ENCODE results near the gene E2F1. TPM values are rescaled to one million over a fixed set of nuclear protein-coding genes. Genes with fewer than 3 reads are reported as not detected.

E2F1 gene
- total RNA-seq, 1 experiment from 2014 or later, result 44.2 TPM

DNA sequence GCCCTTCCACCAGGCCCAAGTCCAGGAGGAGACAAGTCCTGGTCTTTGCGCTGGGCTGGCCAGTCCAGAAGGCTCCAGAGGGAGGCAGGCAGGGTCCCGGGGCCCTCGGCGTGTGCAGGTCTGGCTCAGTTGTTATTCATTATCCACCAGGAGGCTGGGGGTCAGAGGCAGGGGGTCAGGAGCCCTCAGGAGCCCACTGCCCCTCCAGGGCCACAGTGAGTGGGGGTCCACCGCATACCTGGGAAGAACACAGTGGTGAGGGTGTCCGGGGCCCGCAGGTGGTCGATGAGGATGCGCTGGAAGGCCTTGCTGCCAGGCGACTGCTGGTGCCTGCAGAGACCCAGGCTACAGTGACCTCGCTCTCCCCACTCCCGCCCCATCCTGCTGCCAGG is 28.5 kb downstream of the E2F1 start (continued):
- TF ChIP-seq, protein P1, sequence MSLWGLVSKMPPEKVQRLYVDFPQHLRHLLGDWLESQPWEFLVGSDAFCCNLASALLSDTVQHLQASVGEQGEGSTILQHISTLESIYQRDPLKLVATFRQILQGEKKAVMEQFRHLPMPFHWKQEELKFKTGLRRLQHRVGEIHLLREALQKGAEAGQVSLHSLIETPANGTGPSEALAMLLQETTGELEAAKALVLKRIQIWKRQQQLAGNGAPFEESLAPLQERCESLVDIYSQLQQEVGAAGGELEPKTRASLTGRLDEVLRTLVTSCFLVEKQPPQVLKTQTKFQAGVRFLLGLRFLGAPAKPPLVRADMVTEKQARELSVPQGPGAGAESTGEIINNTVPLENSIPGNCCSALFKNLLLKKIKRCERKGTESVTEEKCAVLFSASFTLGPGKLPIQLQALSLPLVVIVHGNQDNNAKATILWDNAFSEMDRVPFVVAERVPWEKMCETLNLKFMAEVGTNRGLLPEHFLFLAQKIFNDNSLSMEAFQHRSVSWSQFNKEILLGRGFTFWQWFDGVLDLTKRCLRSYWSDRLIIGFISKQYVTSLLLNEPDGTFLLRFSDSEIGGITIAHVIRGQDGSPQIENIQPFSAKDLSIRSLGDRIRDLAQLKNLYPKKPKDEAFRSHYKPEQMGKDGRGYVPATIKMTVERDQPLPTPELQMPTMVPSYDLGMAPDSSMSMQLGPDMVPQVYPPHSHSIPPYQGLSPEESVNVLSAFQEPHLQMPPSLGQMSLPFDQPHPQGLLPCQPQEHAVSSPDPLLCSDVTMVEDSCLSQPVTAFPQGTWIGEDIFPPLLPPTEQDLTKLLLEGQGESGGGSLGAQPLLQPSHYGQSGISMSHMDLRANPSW (CRISPR knock-in tag; conservative IDR thresholded peaks at IDR 0.05; ENCODE audit: low read depth), result no peak

- H3K27ac Mint-ChIP-seq, result no peak overlapping the region
- ATAC-seq, result no peak
- peaks cover 6% of the 10 kb centered on the region for H3K36me3 Mint-ChIP-seq
- H3K4me1 Mint-ChIP-seq, result peaks cover 23% of the 10 kb centered on the region
- no peak for DNase-seq (ENCODE audit: low spot score)
- ChIA-PET POLR2A (interaction anchor here (4.6 kb wide), 1 partner anchor 10 kb away, joined by 24 read pairs; the partner anchor contains the start of gene ACTL10), CTCF (interaction anchor here (0.7 to 6.9 kb wide), 2 partner anchors 9 to 107 kb away, joined by 3 to 134 read pairs; partner anchors contain the start of genes ACTL10 and C20orf144)
- peaks cover 1% of the 10 kb centered on the region; the same call in 1 of the 2 replicates for H3K27me3 Mint-ChIP-seq (ENCODE audit: low read depth)
- no peaks in the 10 kb centered on the region for H3K9me3 Mint-ChIP-seq
- TF ChIP-seq SMAD3 (CRISPR knock-in tag; IDR thresholded peaks at IDR 0.05; ENCODE audit: borderline replicate concordance), result no peak
- no peak for TF ChIP-seq ZNF219 (CRISPR knock-in tag; IDR thresholded peaks at IDR 0.05; ENCODE audit: borderline replicate concordance)
- TF ChIP-seq NR2C2 (CRISPR knock-in tag; IDR thresholded peaks at IDR 0.05), result no peak
- TF ChIP-seq GTF2I (CRISPR knock-in tag; conservative IDR thresholded peaks at IDR 0.05), result no peak
- TF ChIP-seq TEAD1 (CRISPR knock-in tag; IDR thresholded peaks at IDR 0.05), result no peak
- no peak for TF ChIP-seq NR1H2 (CRISPR knock-in tag; IDR thresholded peaks at IDR 0.05)
- TF ChIP-seq, protein P2, sequence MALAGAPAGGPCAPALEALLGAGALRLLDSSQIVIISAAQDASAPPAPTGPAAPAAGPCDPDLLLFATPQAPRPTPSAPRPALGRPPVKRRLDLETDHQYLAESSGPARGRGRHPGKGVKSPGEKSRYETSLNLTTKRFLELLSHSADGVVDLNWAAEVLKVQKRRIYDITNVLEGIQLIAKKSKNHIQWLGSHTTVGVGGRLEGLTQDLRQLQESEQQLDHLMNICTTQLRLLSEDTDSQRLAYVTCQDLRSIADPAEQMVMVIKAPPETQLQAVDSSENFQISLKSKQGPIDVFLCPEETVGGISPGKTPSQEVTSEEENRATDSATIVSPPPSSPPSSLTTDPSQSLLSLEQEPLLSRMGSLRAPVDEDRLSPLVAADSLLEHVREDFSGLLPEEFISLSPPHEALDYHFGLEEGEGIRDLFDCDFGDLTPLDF (CRISPR knock-in tag; IDR thresholded peaks at IDR 0.05), result no peak
- no peak for TF ChIP-seq NR3C1 (CRISPR knock-in tag; conservative IDR thresholded peaks at IDR 0.05; ENCODE audit: low read depth)
- TF ChIP-seq CBFB (CRISPR knock-in tag; IDR thresholded peaks at IDR 0.05; ENCODE audit: low read depth), result no peak
- no peak for TF ChIP-seq ARID4B (CRISPR knock-in tag; IDR thresholded peaks at IDR 0.05; ENCODE audit: borderline replicate concordance)
- TF ChIP-seq ZNF423 (CRISPR knock-in tag; IDR thresholded peaks at IDR 0.05), result no peak
- no peak overlapping the region for H3K4me3 Mint-ChIP-seq
These were observed 29.1 kb downstream of the E2F1 start for GRCh38 chr20:33656783-33657703.

All from WTC11 (cell line).